GM18951 (cell line): ENCODE results near the gene CUX1.

ENCODE experiments used
- POLR2A ChIP-seq: IDR thresholded peaks from 4 replicates; pipeline ENCODE4 v1.6.1; 2011; ENCODE audit warnings: mild to moderate bottlenecking; ENCODE audit not compliant: insufficient read length, insufficient read depth; ENCODE audit errors: extremely low read depth
- in situ Hi-C: fragments of 300-500 bp; cut with MboI; formaldehyde crosslinking; loops from one replicate; pipeline ENCODE4 v1.12.0; 2022; ENCODE audit warnings: low sequenced_read_pairs, mixed read lengths, inconsistent platforms; ENCODE audit not compliant: unreplicated experiment

The CUX1 gene

DNA sequence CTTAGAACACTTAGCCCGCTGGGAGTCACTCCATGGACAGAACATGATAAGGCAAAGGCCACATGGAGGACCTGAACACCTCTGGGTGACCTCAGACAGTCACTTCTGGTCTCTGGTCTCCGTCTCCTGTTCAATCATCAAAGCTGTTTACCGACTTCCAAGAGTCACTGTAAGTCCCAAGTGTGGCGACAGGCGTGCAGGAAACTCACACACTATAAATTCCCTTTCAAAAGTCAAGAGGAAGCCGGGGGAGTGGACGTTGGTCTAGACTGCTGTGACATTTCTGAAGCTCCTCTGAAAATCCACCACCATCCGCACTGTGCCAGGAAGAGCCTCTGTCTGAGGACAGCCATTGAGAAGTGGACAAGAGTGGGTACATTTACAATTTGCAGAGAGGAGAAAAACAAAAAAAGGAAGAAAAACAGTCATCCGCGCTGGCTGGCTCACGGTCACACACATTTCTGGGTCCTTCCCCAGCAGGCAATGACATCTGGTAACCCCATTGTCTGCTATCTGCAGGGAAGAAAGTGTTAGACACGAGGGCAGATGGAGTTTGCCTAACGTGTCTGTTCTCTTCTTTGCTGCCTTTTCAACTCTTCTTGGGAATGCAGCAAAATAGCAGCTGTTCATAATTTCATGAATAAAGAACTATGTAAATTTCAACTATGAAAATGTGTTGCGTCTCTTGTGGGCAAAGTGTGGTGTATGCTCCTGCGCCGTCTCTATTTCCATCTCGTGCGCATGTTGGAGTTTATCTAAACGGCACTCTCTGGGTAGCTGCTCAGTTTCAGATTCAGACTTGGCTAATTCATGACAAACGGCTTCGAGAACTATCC, 32.9 kb upstream of the CUX1 start:
- in situ Hi-C loops, result no loop called here
- no peak for TF ChIP-seq POLR2A

DNA sequence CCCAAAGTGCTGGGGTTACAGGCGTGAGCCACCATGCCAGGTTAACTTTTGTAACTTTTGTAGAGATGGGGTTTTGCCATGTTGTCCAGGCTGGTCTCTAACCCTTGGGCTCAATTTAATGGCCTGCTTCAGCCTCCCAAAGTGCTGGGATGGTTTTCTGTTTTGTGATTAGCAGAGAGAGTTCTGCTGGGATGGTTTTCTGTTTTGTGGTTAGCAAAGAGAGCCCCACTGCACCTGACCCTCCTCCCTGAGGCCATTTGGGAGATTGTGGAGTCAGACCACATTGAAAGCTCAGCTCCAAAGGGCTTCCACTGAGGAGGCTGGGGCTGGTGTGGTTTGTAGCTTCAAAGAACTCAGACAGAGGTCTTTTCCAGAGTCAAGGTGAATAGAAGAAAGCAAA, 29.6 kb upstream of the CUX1 start:
- TF ChIP-seq POLR2A, result no peak
- in situ Hi-C loops, result no loop called here

DNA sequence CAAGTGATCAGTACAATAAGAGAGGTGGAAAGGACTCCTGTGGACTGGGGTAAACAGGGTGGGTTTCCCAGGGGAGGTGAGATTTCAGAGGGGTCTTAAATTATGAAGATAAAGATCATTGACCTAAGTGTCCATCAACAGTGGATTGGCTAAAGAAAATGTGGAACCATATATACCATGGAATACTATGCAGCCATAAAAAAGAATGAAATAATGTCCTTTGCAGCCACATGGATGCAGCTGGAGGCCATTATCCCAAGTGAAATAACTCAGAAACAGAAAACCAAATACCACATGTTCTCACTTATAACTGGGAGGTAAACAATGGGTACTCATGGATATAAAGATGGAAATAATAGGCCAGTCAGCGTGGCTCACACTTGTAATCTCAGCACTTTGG, 28.9 kb upstream of the CUX1 start:
- in situ Hi-C loops, result no loop called here
- TF ChIP-seq POLR2A, result no peak

DNA sequence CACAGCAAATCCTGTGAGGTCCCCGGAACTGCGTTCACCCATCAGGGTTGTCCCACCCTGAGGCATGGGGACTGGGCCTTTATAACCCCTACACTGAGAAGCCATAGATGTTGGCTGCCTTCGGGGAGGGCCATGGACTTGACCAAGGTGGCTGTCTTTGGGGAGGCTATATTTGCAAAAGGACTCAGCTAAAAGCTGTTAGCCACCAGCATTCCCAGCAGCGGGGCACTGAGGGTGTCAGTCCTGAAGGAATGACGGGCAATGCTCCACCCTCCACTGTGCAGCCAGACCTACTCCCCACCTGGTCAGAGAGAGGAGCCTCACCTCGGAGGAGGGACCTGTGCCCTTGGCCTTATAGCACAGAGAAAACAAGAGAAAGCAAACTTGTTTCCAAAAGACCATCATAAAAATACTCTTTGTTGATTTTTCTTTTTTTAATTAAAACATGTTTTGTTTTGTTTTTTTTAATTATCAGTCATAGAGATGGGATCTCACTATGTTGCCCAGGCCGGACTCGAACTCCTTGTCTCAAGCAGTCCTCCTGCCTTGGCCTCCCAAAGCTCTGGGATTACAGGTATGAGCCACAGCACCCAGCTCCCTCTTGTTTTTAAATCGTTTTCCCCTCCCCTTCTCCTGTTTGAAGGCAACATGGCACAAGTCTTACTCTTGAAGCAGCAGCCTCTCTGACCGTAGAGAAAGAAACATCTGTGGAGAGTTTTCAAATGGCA, 26.7 kb upstream of the CUX1 start:
- in situ Hi-C loops, result loop anchor here (10.0 kb wide), 1 partner anchor 106 kb away; no protein-coding TSS in a partner anchor
- TF ChIP-seq POLR2A, result no peak

DNA sequence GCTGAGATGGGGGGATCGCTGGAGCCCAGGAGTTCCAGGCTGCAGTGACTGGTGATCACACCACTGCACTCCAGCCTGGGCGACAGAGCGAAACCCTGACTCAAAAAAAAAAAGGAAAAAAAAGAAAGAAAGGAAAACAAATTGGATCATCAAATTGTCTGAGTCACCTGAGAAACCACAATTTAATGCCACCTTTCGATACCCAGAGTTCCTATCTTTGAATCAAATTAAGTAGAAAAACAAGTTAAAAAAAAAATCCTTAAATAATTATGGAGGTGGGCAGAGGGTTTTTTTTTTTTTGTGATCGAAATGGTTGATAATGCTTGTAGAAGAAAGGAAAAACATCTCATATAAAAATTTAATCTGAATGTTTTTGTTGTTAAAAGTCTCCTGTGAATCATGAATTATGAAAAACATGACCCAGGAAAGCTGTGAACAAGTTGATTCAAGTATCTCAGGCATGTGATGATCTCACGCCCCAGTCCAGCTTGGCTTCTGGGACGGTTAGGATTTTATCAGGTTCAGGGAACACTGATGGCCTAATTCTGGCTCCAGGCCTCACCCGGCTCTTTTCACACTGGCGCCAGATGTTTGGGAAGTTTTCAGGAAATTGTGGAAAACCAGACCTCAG, 25.3 kb upstream of the CUX1 start:
- in situ Hi-C loops, result loop anchor here (10.0 kb wide), 1 partner anchor 107 kb away; no protein-coding TSS in a partner anchor
- no peak for TF ChIP-seq POLR2A

DNA sequence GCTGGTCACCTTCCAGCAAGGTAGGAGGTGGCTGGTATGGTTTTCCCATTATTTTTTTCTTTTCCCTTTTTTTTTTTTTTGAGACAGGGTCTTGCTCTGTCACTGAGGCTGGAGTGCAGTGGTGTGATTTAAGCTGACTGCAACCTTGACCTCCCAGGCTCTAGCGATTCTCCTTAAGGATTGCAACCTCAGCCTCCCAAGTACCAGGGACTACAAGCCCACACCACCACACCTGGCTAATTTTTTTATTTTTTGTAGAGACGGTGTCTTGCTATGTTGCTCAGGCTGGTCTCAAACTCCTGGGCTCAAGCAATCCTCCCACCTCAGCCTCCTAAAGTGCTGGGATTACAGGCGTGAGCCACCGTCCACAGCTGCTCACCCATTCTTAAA, 24.7 kb upstream of the CUX1 start:
- in situ Hi-C loops, result loop anchor here (10.0 kb wide), 1 partner anchor 108 kb away; no protein-coding TSS in a partner anchor

DNA sequence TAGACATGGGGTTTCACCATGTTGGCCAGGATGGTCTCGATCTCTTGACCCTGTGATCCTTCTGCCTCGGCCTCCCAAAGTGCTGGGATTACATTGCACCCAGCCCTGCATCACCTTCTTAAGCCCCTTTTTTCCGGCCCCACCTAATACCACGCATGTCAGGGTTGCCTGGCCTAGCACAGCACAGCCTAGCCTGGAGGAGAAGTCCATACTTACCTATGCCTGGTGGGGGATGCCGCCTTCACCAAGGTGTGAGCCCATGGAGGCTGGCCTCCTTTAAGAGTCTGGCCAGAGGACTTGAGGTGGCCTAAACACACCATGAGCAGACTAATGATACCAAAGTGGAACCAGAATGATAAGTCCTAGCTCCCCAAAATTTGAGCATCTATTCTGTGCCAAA, 22.0 kb upstream of the CUX1 start:
- in situ Hi-C loops, result loop anchor here (10.0 kb wide), 1 partner anchor 111 kb away; no protein-coding TSS in a partner anchor
- TF ChIP-seq POLR2A, result no peak

DNA sequence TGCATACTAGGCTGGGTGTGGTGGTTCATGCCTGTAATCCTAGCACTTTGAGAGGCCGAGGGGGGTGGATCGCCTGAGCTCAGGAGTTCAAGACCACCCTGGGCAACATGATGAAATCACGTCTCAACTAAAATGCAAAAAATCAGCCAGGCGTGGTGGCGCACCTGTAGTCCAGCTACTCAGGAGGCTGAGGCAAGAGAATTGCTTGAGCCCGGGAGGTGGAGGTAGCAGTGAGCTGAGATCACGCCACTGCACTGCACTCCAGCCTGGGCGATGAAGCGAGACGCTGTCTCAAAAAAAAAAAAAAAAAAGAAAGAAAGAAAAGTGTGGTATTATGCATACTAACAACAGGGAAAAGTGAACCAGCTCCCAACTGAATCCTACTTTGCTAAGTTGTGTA, 19.3 kb upstream of the CUX1 start:
- in situ Hi-C loops, result loop anchor here (10.0 kb wide), 1 partner anchor 113 kb away; no protein-coding TSS in a partner anchor

DNA sequence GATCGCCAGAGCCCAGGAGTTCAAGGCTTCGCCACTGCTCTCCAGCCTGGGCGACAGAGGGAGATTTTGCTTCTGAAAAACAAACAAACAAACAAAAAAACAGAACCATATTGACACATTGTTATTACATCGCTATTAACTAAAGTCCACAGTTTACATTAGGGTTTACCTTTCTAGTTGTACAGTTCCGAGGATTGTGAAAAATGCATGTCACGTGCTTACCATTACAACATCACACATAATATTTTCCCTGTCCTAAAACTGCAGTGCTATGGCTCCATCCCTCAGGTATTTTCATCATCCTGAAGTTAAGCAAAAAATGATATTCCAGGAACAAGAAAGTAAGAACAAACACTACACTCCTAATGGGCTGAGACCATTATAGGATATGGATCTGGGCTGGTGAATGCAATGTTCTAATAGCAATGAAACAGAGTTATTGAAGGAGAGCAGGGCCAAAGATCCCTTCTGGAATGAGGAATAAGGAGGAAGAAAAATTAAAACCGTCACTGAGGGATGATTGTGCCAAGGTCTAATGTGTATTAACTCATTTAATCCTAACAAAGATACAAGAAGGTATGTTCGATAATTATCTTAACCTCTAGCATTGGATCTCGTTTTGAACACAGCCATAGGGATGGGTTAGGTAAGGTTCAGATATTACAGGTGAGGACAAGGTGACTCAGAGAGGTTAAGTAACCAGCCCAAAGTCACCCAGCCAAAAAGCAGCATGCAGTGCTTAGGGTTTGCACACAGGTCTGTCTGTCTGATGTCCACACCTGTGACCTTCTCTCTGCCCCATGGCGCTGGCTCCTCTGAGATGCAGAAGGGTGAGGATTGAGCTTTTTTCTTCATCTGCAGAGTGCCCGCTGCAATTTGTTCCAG, 14.0 kb upstream of the CUX1 start:
- TF ChIP-seq POLR2A, result no peak
- in situ Hi-C loops, result no loop called here

DNA sequence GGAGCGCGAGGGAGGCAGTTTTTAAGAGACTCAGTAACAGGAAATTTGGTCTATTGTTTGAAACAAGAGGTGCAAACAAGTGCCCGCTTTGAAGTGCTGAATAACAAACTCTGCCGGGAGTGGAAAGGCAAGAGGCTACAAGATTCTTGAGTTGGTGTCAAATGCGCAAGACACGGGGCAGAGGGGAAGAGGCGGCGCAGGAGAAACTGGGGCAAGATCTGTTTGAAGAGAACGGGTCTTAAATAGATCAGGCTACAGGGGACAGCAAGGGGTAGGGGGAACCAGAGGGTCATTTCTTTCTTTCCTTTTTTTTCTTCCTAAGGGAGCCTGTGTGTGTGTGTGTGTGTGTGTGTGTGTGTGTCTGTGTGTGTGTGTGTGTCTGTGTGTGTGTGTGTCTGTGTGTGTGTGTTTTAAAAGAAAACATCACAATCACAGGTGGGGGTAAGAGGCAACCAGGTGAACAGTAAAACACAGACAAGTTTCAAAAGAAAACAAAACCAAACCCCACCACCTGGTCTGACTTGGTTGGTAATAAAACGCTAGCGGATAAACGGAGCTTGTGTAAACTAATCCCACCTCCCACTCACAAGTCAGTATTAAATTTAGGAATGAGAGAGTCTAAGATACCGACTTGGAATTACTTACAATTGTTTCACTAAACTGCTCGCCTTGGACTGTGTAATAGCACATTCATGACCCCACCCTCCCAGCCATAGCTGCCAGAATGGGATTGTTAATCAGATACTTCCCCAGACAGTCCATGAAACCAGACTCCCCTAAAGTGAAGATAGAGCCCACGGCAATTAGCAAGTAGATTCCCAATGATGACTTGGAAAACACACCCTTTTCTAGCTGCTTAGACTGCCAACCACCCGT, 13.1 kb upstream of the CUX1 start:
- no peak for TF ChIP-seq POLR2A
- in situ Hi-C loops, result no loop called here

DNA sequence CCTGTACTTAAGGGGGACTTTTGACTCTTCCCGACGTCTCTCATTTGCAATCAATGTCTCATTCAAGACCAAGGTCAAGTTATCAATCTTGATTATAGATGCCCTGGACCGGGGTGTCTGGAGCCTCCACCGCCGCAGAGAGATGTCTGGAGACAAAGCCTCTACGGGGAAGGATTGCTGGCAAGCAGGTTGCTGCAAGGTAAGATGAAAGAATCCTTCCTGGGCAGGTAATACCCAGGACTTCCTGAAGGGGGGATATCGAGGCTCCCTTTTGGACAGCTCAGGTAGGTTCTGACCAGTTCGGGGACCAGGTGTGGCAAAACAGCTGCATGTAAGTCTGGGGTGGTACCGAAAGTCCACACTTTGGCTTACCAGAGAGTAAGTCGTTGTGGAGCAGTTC, 12.5 kb upstream of the CUX1 start:
- no peak for TF ChIP-seq POLR2A
- in situ Hi-C loops, result no loop called here

DNA sequence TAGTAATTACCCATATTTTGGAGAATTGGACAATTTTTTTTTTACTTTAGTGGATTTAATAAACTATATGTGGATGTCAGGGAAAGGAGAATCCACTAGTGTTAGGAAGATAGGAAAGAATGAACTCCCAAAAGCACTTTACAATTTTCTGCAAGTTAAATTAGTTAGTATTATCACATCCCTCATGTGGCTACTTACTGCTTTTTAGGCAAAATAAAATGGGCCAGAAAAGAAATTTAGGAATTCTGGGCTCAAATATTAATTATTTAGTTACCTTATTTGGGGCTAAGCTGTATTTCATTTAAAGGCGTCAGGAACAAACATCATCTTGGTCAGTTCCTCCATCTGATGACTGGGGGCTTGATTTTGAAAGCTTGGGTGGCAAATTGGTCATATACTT, 4.8 kb upstream of the CUX1 start:
- in situ Hi-C loops, result no loop called here
- TF ChIP-seq POLR2A, result no peak
